SK-N-MC (cell line): ENCODE results near the gene CTPS1.

Source experiments
- EZH2 ChIP-seq: fragments of 200-600 bp; sonication (generic); IDR thresholded peaks from one replicate; pipeline ENCODE4 v1.6.1; 2017; ENCODE audit warnings: antibody characterized with exemption
- POLR2AphosphoS5 ChIP-seq: IDR thresholded peaks from 2 replicates; pipeline ENCODE4 v1.6.1; 2012; ENCODE audit warnings: mild to moderate bottlenecking, low read depth, low read length, borderline replicate concordance

- no peak for TF ChIP-seq EZH2
- no peak for TF ChIP-seq POLR2AphosphoS5
Measured at GRCh38 chr1:40936931-40937339, 42.6 kb upstream of the CTPS1 start.
